Ovary (tissue), 9 donors: Measurements from ENCODE around the gene RIMS1. TPM values are rescaled to one million over a fixed set of nuclear protein-coding genes. Genes with fewer than 3 reads are reported as not detected.
"Not testable (repeated sequence)": the region's sequence is repeated elsewhere in the genome, so short reads cannot be mapped to it uniquely, and the experiment has no call there.

Source experiments
- DNase-seq, 5 donors: peaks; one replicate each; pipeline ENCODE4 v3.0.0-alpha.2; 2019 to 2020
- H3K27ac ChIP-seq, 2 donors: fragments of 200-600 bp; one replicate each; pipeline versions ENCODE4 v1.5.1 to v1.8.0; 2019 to 2022
- H3K27me3 ChIP-seq: fragments of 200-600 bp; one replicate; pipeline ENCODE4 v1.8.0; 2022
- H3K36me3 ChIP-seq: fragments of 200-600 bp; sonication (generic); one replicate; pipeline ENCODE4 v1.5.1; 2019
- H3K4me1 ChIP-seq: one replicate; pipeline ENCODE4 v1.8.1; 2013; ENCODE audit warnings: mild to moderate bottlenecking, moderate library complexity; ENCODE audit not compliant: insufficient read depth
- H3K4me3 ChIP-seq: fragments of 200-600 bp; sonication (generic); one replicate; pipeline ENCODE4 v1.5.1; 2017
- H3K9me3 ChIP-seq, 2 donors: fragments of 200-600 bp in 1 of 2; sonication (generic) in 1 of 2; one replicate each; pipeline versions ENCODE4 v1.5.1 to v1.8.1; 2013 to 2019; ENCODE audit warnings: mild to moderate bottlenecking in 1 of 2, moderate library complexity in 1 of 2
- EP300 ChIP-seq: sonication (generic); formaldehyde crosslinking; IDR thresholded peaks from one replicate; pipeline ENCODE4 v1.6.1; 2017; ENCODE audit warnings: antibody characterized with exemption
- POLR2A ChIP-seq: fragments of 450-650 bp; IDR thresholded peaks from one replicate; pipeline ENCODE4 v1.6.1; 2017; ENCODE audit warnings: antibody characterized with exemption, mild to moderate bottlenecking, moderate library complexity
- WGBS, 3 donors: extraction: QIAGEN DNeasy Blood & Tissue Kit in 1 of 3; methylation state at CpG; one replicate each; pipeline versions ENCODE4 v1.1.5 to v1.1.7; 2013 to 2017; 5-methylcytosine and 5-hydroxymethylcytosine counted together
- intact Hi-C, 4 donors: fragments of 100-400 bp; cut with DNase I; formaldehyde crosslinking; loops; one replicate each; pipeline versions ENCODE4 v1.11.0 to v1.15.1; 2022 to 2023
- polyA plus RNA-seq, 2 donors: library from polyadenylated mRNA; stranded (reverse); fragments of 200-250 nt in 1 of 2; fragments of 350-450 nt in 1 of 2; fragmentation: Illumina TruSeq in 1 of 2; extraction: RNeasy Lipid Tissue Mini Kit (QIAGEN cat#74804) in 1 of 2; gene quantifications; one replicate each; pipeline ENCODE4 v1.2.3, GENCODE V29; 2013 to 2014
- total RNA-seq, 7 donors: library from RNA; depleted of rRNA in 2 of 7; stranded (reverse); fragments of >200 nt in 2 of 7; fragmentation: NEBNext Ultra II Directional in 3 of 7; extraction: Animal tissue kit (Norgen Biotek cat#: 25700) in 3 of 7; gene quantifications; one replicate each; pipeline versions ENCODE4 v1.1.0 to v1.2.4, GENCODE V29; 2016 to 2023
- TF ChIP-seq, protein P1 (sequence below), 3 donors: fragments of 450-650 bp in 2 of 3; fragments of 200-600 bp in 1 of 3; IDR thresholded peaks; one replicate each; pipeline versions ENCODE4 v1.5.1 to v1.8.0; 2016 to 2022; ENCODE audit warnings: antibody characterized with exemption in 3 of 3, mild to moderate bottlenecking in 1 of 3
- donor health status: DM: no; HTN: no; CAD: no; lungs with moderate emphysema.
- donor health status: DM: no; HTN: no; CAD: no.
- donor health status: Bipolar disorder and iron deficiency.
- donor health status: DM: yes; HTN: yes; CAD: no.
- donor health status: DM: no; HTN: no; CAD: no.
- donor health status: DM: yes; HTN: yes; CAD: no.

The RIMS1 gene
- total and polyA plus RNA-seq, 9 donors = 0.20 to 1.3 (median 0.33) TPM; not detected in 1

DNA sequence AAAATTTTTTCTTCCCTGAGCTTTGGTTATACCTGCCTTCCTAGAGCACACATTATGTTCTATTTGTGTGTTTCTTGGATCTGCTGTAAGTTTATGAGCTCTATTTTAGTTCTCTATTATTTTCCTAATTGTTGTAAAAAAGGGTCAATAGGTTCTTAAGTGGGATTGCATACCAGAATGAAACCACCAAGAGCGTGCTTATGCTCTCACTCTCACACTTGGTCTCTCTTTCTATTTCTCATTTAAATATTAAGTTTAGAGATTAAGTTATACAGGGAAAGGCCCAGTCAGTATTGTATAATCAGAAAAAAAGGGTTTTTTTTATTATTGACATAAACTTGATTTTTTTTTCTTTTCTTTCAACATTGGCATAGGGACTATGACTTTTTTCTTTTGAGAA is 96.8 kb downstream of the RIMS1 start:
- no peaks in the 10 kb centered on the region for H3K36me3 ChIP-seq
- H3K27me3 ChIP-seq = no peaks in the 10 kb centered on the region
- H3K4me3 ChIP-seq = no peak overlapping the region
- H3K9me3 ChIP-seq = no peaks in the 10 kb centered on the region
- WGBS, 3 donors = 78 to 87% (median 82%) methylated on average over 1 of the region's 1 CpG
- TF ChIP-seq EP300 = no peak
- H3K27ac ChIP-seq = no peak overlapping the region
- intact Hi-C loops = no loop called here
- no peak for DNase-seq
- H3K4me1 ChIP-seq = no peaks in the 10 kb centered on the region

DNA sequence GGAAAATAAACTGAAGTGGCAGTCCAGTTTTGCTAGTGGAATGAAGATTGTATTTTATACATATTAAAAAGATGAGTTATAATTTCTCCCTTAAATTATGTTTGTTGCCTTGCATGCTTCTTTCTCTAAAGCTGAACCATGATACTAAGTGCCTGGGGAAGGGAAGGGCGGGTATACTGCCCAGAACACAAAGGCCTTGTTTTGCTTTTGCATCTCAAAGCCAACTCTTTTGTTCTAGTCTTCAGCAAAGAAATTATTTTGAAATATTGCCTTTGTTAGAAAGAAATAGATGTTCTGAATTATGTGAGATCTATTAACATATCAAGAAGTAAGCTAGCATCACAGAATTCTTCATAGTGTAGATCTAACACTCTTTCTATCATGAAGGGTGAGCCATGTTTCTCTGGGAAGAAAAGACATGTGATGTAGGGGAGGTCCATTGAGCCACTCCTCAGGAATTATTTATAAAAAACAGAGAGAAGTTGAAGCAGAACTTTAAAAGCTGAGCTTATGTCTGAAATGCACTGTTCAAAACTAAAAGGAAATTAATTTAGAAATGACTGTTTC is 108.4 kb downstream of the RIMS1 start:
- no peak overlapping the region for H3K27ac ChIP-seq
- no peaks in the 10 kb centered on the region for H3K9me3 ChIP-seq
- intact Hi-C loops = no loop called here
- H3K36me3 ChIP-seq = no peaks in the 10 kb centered on the region
- no peaks in the 10 kb centered on the region for H3K27me3 ChIP-seq
- H3K4me1 ChIP-seq = no peaks in the 10 kb centered on the region
- DNase-seq = no peak
- no peak for TF ChIP-seq EP300
- no peak for TF ChIP-seq POLR2A
- TF ChIP-seq, protein P1, sequence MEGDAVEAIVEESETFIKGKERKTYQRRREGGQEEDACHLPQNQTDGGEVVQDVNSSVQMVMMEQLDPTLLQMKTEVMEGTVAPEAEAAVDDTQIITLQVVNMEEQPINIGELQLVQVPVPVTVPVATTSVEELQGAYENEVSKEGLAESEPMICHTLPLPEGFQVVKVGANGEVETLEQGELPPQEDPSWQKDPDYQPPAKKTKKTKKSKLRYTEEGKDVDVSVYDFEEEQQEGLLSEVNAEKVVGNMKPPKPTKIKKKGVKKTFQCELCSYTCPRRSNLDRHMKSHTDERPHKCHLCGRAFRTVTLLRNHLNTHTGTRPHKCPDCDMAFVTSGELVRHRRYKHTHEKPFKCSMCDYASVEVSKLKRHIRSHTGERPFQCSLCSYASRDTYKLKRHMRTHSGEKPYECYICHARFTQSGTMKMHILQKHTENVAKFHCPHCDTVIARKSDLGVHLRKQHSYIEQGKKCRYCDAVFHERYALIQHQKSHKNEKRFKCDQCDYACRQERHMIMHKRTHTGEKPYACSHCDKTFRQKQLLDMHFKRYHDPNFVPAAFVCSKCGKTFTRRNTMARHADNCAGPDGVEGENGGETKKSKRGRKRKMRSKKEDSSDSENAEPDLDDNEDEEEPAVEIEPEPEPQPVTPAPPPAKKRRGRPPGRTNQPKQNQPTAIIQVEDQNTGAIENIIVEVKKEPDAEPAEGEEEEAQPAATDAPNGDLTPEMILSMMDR (IDR thresholded peaks at IDR 0.05) = no peak
- 82 to 85% (median 83%) methylated on average over 1 of the region's 1 CpG for WGBS, 3 donors
- H3K4me3 ChIP-seq = no peak overlapping the region

DNA sequence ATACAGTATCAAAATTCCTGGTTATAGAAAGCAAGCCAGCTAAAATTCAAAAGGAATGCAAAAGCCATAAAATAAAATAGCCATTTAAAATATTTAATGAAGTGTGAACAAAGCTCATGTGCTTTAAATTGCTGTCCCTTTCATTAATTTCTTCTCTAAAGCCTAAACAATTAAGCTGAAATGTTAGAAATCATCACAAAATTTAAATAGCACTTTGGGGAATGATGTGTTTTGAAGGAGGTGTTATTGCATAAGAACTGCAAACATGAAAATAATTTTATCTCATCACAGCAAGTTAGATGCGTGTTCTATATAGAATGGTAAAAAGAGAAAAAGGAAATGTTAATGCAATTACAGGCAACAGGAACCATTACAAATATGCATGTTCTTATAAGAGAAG is 111.0 kb downstream of the RIMS1 start:
- no peak for TF ChIP-seq EP300
- TF ChIP-seq POLR2A = no peak
- TF ChIP-seq, protein P1 (IDR thresholded peaks at IDR 0.05) = no peak
- no peaks in the 10 kb centered on the region for H3K9me3 ChIP-seq
- no peaks in the 10 kb centered on the region for H3K27me3 ChIP-seq
- H3K27ac ChIP-seq = no peak overlapping the region
- WGBS, 3 donors = 61 to 76% (median 71%) methylated on average over 1 of the region's 1 CpG
- DNase-seq = no peak
- no peaks in the 10 kb centered on the region for H3K36me3 ChIP-seq
- no peaks in the 10 kb centered on the region for H3K4me1 ChIP-seq
- intact Hi-C loops = no loop called here
- H3K4me3 ChIP-seq = no peak overlapping the region

DNA sequence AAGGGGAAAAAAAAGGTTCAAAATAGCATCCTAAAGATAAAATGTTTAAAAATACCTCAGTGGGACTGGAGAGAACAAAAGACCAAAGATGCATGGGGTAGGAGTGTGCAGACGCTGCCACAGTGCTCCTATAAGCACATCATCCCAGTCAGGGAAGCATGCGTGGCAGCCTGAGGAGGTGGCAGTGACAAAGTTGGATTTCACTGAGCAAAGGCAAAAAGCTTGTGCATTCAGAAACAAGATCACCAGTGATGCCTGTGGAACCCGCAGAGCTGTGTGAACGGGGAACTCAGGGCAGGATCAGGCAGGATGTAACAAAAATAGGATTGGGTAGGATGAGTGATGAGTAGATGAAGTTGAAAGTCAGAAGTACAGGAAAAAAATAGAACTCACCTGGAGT is 116.1 kb downstream of the RIMS1 start:
- no peak overlapping the region for H3K4me3 ChIP-seq
- H3K4me1 ChIP-seq = no peaks in the 10 kb centered on the region
- 81 to 88% (median 81%) methylated on average over 4 of the region's 4 CpGs for WGBS, 3 donors
- intact Hi-C loops = no loop called here
- no peak for DNase-seq
- TF ChIP-seq EP300 = no peak
- TF ChIP-seq, protein P1 (IDR thresholded peaks at IDR 0.05) = no peak
- TF ChIP-seq POLR2A = no peak
- no peaks in the 10 kb centered on the region for H3K27me3 ChIP-seq
- H3K36me3 ChIP-seq = no peaks in the 10 kb centered on the region
- no peak overlapping the region for H3K27ac ChIP-seq
- H3K9me3 ChIP-seq = no peaks in the 10 kb centered on the region

DNA sequence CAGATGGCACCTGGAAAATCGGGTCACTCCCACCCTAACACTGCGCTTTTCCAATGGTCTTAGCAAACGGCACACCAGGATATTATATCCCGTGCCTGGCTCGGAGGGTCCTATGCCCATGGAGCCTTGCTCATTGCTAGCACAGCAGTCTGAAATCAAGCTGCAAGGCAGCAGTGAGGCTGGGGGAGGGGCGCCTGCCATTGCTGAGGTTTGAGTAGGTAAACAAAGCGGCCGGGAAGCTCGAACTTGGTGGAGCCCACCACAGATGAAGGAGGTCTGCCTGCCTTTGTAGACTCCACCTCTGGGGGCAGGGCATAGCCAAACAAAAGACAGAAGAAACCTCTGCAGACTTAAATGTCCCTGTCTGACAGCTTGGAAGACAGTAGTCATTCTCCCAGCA is 120.2 kb downstream of the RIMS1 start:
- DNase-seq, H3K36me3 ChIP-seq, H3K27ac ChIP-seq, H3K27me3 ChIP-seq, H3K4me3 ChIP-seq, intact Hi-C loops, H3K9me3 ChIP-seq, H3K4me1 ChIP-seq: not testable (repeated sequence)
- 82 to 91% (median 89%) methylated on average over 9 of the region's 9 CpGs for WGBS, 3 donors
